ENCODE data around the gene SLC24A3.

GRCh38 chr20:19308146-19308545, 95.7 kb downstream of the SLC24A3 start:
- TF ChIP-seq POLR2AphosphoS5 (IDR thresholded peaks at IDR 0.05) (no peak), CTCF (IDR thresholded peaks at IDR 0.05) (no peak)

Data from sigmoid colon (tissue), 4 donors.